HG03575 (cell line): ENCODE results near the gene DEFB115.
"Not testable (repeated sequence)": the region's sequence is repeated elsewhere in the genome, so short reads cannot be mapped to it uniquely, and the experiment has no call there.

Experiments
- ATAC-seq: cut with Tn5 transposase; IDR thresholded peaks from one replicate; pipeline ENCODE4 v1.9.1; 2021; ENCODE audit not compliant: unreplicated experiment, insufficient number of reproducible peaks, low FRiP score; ENCODE audit errors: extremely low read depth

The DEFB115 gene

DNA sequence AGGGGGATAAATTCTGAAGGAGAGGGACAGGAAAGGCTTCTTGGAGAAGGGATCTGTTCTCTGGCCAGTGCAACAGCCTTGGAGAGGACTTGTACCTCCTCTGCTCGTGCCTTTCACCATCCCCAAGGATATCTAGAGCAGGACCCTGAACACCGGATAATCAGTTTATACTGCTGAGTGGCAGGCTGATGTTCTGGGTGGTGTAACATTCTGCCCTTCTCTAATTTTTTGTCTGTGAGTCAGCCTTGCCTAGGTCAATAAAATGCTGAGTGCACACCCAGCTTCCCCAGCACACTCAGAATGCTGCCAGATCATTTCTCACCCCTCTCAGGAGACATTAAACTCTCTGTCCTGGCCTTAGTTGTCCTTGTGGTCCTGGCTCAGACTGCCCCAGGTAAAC is at the start of gene DEFB115:
TSS of gene DEFB115 (plus strand) at position 301 of the 400 bp plus-strand sequence. CDS start at position 301, 0 bp downstream.
- no peak for ATAC-seq

DNA sequence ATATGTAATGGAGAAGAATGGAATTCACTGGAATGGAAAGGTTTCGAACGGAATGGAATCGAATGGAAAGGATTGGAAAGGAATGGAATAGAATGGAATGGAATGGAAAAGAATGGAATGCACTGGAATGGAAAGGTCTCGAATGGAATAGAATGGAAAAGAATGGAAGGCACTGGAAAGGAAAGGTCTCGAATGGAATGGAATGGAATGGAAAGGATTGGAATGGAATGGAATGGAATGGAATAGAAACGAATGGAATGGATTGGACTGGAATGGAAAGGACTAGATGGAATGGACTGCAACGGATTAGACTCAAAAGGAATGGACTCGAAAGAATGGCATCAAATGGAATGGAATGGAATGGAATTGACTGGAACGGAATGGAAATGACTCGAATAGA is 20.5 kb upstream of the DEFB115 start:
- ATAC-seq, result no peak

GRCh38 chr20:31237763-31238162 is 19.7 kb upstream of the DEFB115 start:
- ATAC-seq, result no peak

- ATAC-seq, result no peak
These were observed 18.3 kb upstream of the DEFB115 start for GRCh38 chr20:31239139-31239538.

DNA sequence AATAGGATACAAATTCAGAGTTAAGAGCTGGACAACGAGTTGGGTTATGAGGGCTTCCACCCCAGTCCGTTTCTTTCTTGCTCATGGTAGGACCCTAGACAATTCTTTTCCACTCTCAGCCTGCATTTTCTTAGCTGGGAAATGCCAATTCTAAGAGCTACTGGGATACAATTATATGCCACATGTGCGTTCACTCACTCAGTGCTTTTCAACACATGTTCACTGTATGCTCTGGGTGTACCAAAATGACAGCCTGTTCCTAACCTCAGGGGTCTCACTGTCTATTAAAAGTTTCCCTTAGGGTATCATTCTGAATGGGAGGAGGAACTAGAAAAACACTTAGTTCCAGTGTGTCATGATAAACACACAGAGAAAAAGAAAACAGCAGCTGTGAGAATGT is 505 bp upstream of the DEFB115 start:
- no peak for ATAC-seq

GRCh38 chr20:31260326-31260932 is 3.0 kb downstream of the DEFB115 start:
- no peak for ATAC-seq

DNA sequence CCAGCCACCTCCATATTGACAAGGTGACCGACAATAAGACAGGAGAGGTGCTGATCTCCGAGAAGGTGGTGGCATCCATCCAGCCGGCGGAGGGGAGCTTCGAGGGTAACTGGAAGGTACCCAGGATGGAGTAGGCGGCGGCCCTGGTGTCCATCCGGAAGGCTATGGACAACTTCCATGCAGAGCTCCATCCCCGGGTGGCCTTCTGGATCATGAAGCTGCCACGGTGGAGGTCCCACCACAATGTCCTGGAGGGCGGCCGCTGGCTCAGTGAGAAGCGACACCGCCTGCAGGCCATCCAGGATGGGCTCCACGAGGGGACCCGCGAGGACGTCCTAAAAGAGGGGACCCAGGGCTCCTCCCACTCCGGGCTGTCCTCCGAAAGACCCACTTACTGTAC is 17.0 kb downstream of the DEFB115 start:
- ATAC-seq, result no peak

DNA sequence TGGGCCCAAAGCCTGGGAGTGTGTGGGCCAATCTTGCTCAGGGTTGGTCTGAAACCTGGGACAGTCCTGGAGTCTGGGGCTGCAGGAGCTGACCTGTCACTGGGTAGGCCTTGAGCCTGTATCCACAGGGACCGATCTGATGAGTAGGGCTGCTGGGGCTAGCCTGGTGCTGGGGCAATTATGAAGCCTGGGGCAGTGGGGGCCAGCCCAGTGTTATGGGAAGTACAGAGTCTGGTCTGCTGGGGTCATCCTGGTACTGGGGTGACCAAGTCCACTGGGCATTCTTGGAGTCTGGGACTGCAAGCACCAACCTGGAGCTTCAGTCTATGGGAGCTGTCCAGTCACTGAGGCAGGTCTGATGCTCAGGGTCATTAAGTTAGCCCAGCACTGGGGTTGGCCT is 20.7 kb downstream of the DEFB115 start:
- ATAC-seq, result no peak

DNA sequence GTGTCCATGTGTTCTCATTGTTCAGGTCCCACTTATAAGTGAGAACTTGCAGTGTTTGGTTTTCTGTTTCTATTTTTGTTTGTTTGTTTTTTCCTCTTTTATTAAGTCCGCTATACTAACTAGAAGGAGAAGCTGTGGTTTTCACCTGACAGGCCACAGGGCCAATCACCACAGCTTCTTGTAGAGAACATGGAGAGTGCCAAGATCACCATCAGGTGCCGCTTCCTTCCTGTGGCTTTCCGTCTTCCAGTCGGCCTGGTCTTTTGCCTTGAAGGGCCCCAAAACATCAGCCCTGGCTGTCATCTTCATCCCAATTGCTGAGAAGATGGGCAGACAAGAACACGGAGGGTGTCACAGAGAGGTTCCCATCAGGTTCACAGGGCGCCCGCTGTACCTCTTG is 27.5 kb downstream of the DEFB115 start:
- ATAC-seq, result not testable (repeated sequence)

DNA sequence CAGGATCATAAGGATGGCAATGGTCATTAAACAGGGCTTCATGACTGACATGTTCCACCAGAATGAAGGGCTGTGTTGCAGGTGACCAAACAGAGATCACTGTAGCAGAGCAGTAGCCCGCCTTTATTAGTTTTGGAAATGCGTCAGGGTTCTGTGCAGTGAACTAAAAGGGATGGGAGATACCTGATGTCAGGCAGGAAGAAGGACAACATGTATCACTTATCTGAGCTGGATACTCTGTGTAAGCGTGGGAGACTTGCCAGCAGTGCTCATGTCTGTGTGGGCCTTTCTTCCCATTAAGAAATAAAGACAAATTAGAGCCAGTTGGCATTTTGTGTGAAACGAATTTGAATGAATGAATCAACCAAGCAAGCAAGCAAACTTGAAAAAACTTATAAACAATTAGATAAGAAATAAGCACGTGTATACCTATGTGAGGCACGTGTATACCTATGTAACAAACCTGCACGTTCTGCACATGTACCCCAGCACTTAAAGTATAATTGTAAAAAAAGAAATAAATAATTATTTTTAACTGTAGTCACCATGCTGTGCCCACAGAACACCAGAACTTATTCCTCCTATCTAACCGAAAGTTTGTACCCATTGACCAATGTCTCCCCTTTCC is 51.2 kb downstream of the DEFB115 start, which contains the start of gene DEFB116:
TSS of gene DEFB116 (minus strand) at position 51 of the 628 bp plus-strand sequence. CDS start at position 51, 0 bp downstream.
- no peak for ATAC-seq
